Loucy (cell line): ENCODE measurements around the gene FAM234A.

Experiments
- EZH2phosphoT487 ChIP-seq: fragments of 200-600 bp; IDR thresholded peaks from 2 replicates; pipeline ENCODE4 v1.6.1; 2018; ENCODE audit warnings: antibody characterized with exemption, mild to moderate bottlenecking, moderate library complexity, borderline replicate concordance
- TF ChIP-seq, protein P1 (sequence below): fragments of 200-600 bp; sonication (generic); conservative IDR thresholded peaks from 2 replicates; pipeline ENCODE4 v1.5.1; 2014; ENCODE audit warnings: mild to moderate bottlenecking, antibody characterized with exemption, low read length

DNA sequence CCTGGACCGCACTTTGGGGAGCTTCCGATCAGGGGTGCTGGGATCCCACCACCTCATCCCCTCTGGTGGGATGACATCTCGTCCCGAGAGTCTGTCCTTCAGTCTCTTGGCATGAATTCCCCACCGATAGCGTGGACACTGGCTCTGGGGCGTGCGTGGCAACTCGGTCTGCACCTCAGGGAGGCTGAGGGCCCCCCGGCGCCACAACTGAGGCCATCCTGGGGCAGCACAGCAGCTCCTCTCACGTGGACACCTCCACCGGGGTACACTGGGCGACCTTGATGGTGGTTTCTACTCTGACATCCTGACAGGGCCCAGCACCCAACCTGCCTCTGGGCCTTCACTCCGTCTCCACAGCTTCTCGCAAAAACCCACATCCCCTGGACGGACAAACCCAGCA lies 56.9 kb downstream of the FAM234A start:
- TF ChIP-seq, protein P1, sequence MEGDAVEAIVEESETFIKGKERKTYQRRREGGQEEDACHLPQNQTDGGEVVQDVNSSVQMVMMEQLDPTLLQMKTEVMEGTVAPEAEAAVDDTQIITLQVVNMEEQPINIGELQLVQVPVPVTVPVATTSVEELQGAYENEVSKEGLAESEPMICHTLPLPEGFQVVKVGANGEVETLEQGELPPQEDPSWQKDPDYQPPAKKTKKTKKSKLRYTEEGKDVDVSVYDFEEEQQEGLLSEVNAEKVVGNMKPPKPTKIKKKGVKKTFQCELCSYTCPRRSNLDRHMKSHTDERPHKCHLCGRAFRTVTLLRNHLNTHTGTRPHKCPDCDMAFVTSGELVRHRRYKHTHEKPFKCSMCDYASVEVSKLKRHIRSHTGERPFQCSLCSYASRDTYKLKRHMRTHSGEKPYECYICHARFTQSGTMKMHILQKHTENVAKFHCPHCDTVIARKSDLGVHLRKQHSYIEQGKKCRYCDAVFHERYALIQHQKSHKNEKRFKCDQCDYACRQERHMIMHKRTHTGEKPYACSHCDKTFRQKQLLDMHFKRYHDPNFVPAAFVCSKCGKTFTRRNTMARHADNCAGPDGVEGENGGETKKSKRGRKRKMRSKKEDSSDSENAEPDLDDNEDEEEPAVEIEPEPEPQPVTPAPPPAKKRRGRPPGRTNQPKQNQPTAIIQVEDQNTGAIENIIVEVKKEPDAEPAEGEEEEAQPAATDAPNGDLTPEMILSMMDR = no peak
- no peak for TF ChIP-seq EZH2phosphoT487
